AG04450 (cell line): ENCODE measurements around the gene CCDC92B. TPM values are rescaled to one million over a fixed set of nuclear protein-coding genes. Genes with fewer than 3 reads are reported as not detected.

Source experiments
- CTCF ChIA-PET: fragments of 300-600, 350-600 bp; formaldehyde crosslinking; extraction: SDS; loops from one replicate; lab custom pipeline; 2022; ENCODE audit warnings: antibody characterized with exemption, inconsistent platforms; lab: Charles Lee
- POLR2A ChIA-PET: fragments of 350-600 bp; formaldehyde crosslinking; extraction: SDS; loops from one replicate; lab custom pipeline; 2021; ENCODE audit warnings: antibody characterized with exemption, inconsistent platforms; lab: Yijun Ruan, JAX
- DNase-seq: peaks from one replicate; pipeline ENCODE4 v3.0.0-alpha.2; 2011; ENCODE audit warnings: low read depth, low spot score
- H3K27ac ChIP-seq: one replicate; pipeline ENCODE4 v1.5.1; 2012; ENCODE audit warnings: low read depth, low read length, control low read depth
- H3K27me3 ChIP-seq: one replicate; pipeline ENCODE4 v1.6.0; 2012; ENCODE audit warnings: low read length; ENCODE audit not compliant: control insufficient read depth, insufficient read depth
- H3K4me3 ChIP-seq: 2 replicates; pipeline ENCODE4 v1.5.1; 2011; ENCODE audit warnings: mild to moderate bottlenecking, low read depth, low read length, control low read depth
- H3K9me3 ChIP-seq: 2 replicates; pipeline ENCODE4 v1.5.1; 2012; ENCODE audit warnings: low read length; ENCODE audit not compliant: control insufficient read depth, insufficient read depth
- CTCF ChIP-seq: IDR thresholded peaks from 2 replicates; pipeline ENCODE4 v1.5.1; 2011; ENCODE audit warnings: low read depth, low read length, control low read depth, inconsistent platforms
- polyA plus RNA-seq: library from polyadenylated mRNA; depleted of rRNA; stranded (reverse); fragments of >200 nt; gene quantifications from 2 replicates; pipeline ENCODE4 v1.2.3, GENCODE V29; 2011

Gene CCDC92B
- polyA plus RNA-seq, 1 experiment, result not detected

DNA sequence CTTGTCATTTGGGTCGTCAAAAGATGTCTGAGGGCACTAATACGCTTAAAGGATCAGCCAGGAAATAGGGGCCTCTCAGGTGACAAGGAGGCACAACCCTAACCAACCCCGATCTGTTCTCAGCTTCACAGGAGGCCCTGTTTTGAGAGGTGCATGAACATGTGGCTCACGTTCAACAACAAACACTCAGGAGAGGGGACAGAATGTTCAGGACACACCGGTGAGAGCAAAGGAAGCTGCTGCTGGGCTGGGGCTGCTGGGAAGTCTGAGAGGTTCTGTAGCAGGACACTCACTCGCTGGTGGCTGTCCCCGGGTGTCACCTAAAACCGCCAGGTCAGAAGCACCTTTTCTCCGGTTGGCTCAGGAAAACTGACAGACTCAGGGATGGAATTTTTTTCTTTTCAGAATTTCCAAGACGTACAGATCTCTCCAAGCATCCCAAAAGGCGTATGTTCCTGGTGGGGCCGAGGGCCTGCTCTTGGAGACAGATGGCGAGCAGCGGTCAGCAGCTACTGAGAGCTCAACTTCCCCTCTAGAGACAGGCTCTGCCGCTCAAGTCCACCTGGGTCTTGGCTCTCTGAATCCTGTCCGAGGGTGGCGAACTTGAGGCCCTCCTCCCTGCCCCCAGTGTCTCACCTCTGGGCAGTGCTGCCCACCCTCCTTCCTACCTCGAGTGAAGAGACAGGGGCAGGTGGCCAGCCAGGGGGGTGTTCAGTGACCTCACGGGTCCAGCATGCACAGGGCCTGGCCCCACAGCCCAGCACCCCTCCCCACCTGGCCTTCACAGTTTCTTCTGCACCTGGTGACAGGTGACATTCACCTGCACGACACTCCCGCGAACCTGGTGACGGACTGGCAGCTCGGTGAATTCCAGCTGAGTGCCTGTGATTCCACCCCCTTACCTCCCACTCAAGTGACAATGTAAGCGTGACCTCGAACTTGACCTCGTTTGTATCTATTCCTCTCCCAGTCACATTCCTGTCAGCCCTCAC is 60.8 kb downstream of the CCDC92B start:
- CTCF ChIA-PET, result no interaction called here
- TF ChIP-seq CTCF, result no peak
- Histone ChIP-seq H3K27me3 (no peaks in the 10 kb centered on the region), H3K27ac (peak overlapping the region; percentile 11), H3K9me3 (no peaks in the 10 kb centered on the region; the same call in 1 of the 2 replicates), H3K4me3 (no peak overlapping the region)
- DNase-seq, result no peak
- POLR2A ChIA-PET, result interaction anchor here (0.5 kb wide), 1 partner anchor 53 kb away, joined by 3 read pairs; no protein-coding TSS in a partner anchor

DNA sequence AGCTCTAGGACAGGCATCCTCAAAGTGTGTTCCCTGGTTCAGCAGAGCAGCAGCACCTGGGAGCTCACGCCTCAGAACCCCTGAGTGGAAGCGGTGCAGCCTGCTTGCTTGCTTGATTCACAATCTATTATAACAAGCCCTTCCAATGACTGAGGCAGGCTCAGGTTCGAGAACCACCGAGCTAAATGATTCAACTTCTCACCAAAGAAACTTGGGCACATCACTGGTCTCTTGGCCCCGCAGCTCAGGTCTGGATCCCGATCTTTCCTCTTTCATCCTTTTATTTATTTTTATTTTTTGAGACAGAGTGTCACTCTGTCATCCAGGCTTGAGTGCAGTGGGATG is 62.4 kb downstream of the CCDC92B start:
- Histone ChIP-seq H3K4me3 (no peak overlapping the region), H3K27ac (peak overlapping the region; percentile 39)
- POLR2A ChIA-PET, result interaction anchor here (1.3 kb wide), 1 partner anchor 8 kb away, joined by 4 read pairs; no protein-coding TSS in a partner anchor

DNA sequence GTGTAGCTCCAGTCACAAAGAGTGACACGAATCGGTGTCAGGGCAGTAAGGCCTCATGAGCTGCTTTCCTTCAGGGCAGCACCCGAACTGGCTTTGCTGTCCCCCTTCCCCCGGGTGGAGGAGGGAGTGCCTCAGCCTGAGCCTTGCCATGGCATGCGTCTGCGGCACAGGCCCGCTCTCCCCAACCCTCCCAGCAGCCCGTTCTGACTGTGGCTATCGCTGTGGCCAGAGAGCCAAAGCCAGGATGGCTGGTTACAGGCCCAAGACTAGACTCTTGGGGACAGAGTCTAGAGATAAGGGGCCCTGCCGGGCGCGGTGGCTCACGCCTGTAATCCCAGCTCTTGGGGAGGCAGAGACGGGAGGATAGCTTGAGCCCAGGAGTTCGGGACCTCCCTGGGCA is 63.8 kb downstream of the CCDC92B start:
- Histone ChIP-seq H3K27me3 (no peaks in the 10 kb centered on the region), H3K9me3 (no peaks in the 10 kb centered on the region; the same call in 1 of the 2 replicates), H3K4me3 (no peak overlapping the region), H3K27ac (peak overlapping the region; percentile 2)
- CTCF ChIA-PET, result interaction anchor here (1.1 to 1.6 kb wide), 3 partner anchors 10 to 303 kb away, joined by 4 to 5 read pairs (median 4); no protein-coding TSS in a partner anchor
- no peak for DNase-seq
- TF ChIP-seq CTCF, result no peak
- POLR2A ChIA-PET, result interaction anchor here (1.3 kb wide), 1 partner anchor 10 kb away, joined by 4 read pairs; no protein-coding TSS in a partner anchor

More for the DNA sequence above, 62.4 kb downstream of the CCDC92B start:
- TF ChIP-seq CTCF, result no peak
- CTCF ChIA-PET, result interaction anchor here (1.1 to 1.6 kb wide), 2 partner anchors 11 to 304 kb away, joined by 5 to 6 read pairs; no protein-coding TSS in a partner anchor
- DNase-seq, result no peak
- no peaks in the 10 kb centered on the region for H3K27me3 ChIP-seq
- H3K9me3 ChIP-seq, result no peaks in the 10 kb centered on the region; the same call in 1 of the 2 replicates

GRCh38 chr17:2684549-2684948 is 64.9 kb downstream of the CCDC92B start:
- Histone ChIP-seq H3K9me3 (no peaks in the 10 kb centered on the region), H3K4me3 (no peak overlapping the region), H3K27me3 (no peaks in the 10 kb centered on the region), H3K27ac (no peak overlapping the region)
- ChIA-PET POLR2A (no interaction called here), CTCF (interaction anchor here (0.8 to 1.6 kb wide), 3 partner anchors 9 to 302 kb away, joined by 3 to 4 read pairs (median 4); no protein-coding TSS in a partner anchor)
- DNase-seq, result no peak
- TF ChIP-seq CTCF, result no peak
